Ecto neural progenitor cell (in vitro differentiated cells): ENCODE results near the gene AP1AR.

Source experiments
- DNase-seq: peaks from one replicate; pipeline ENCODE4 v3.0.0-alpha.2; 2018; ENCODE audit warnings: low spot score

The AP1AR gene

DNA sequence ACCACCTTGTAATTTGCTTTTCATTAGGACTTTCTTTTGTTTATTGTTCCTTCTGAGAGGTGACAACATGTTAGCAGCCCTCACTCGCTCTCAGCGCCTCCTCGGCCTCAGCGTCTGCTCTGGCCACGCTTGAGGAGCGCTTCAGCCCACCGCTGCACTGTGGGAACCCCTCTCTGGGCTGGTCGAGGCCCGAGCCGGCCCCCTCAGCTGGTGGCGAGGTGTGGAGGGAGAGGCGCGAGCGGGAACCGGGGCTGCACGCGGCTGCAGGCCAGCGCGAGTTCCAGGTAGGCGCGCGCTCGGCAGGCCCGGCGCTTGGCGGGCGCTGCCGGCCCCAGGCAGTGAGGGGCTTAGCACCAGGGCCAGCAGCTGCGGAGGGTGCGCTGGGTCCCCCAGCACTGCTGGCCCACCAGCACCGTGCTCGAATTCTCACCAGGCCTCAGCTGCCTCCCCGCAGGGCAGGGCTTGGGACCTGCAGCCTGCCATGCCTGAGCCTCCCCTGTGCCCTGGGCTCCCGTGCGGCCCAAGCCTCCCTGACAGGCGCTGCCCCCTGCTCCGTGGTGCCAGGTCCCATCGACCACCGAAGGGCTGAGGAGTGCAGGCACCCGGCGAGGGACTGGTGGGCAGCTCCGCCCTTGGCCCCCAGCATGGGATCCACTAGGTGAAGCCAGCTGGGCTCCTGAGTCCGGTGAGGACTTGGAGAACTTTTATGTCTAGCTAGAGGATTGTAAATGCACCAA, 9.2 kb upstream of the AP1AR start:
- no peak for DNase-seq

DNA sequence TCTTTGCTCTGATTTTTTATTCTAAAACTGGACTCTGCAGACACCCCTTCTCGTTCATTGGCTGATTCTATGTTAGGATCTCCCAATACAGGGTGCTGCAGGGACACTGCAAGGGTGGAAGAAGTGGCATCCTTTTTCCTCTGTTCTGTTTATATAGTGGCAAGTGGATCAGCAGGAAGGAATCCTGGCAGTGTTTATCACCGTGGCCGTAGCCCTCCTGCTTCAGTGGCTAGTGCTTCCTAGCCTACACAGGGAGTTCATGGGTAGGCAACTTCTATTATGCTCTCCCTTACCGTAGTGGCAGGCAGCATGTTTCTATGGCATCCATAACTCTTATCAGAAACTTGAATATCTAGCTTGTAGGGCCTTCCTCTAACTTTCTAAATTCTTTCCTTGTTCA, 6.4 kb upstream of the AP1AR start:
- no peak for DNase-seq

GRCh38 chr4:112230879-112231778, 458 bp upstream of the AP1AR start:
- DNase-seq: peak; percentile 98

DNA sequence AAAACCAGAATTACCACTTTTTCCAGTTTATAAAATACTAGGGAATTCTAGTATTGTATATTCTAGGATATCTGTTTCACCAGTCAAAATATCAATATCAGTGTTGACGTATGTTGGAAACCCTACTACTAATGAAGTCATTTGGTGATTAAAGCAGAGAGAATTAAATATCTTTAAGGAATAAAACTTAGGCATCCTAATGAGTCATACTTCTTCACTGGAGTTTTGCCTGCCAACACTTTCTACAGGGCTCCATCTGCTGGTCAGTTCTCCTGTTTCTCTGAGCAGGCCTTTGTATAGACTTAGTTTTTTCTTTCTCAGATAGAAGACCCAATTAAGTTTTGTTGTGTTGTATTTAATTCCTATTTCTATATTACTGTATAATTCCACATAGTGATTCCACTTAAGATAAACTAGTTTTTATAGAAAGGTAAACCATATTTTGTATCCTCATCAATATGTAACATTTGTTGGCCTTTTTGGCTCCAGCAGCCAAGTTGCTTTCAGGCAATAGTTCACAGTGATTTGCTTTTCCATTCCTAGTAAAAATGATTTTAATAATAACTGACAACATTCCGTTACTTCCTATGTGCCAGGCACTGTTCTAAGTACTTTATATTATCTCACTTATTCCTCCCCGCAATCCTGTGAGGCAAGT, 3.5 kb downstream of the AP1AR start:
- no peak for DNase-seq

GRCh38 chr4:112236040-112236439, 4.5 kb downstream of the AP1AR start:
- no peak for DNase-seq

GRCh38 chr4:112238833-112239232, 7.2 kb downstream of the AP1AR start:
- no peak for DNase-seq

GRCh38 chr4:112245383-112245782, 13.8 kb downstream of the AP1AR start:
- no peak for DNase-seq

GRCh38 chr4:112247021-112247420, 15.4 kb downstream of the AP1AR start:
- DNase-seq: no peak

- DNase-seq: no peak
Observed at GRCh38 chr4:112251019-112251643, 19.5 kb downstream of the AP1AR start.

- DNase-seq: no peak
Observed at GRCh38 chr4:112252234-112252633, 20.6 kb downstream of the AP1AR start.

- DNase-seq: no peak
Observed at GRCh38 chr4:112253382-112254000, 21.9 kb downstream of the AP1AR start.

DNA sequence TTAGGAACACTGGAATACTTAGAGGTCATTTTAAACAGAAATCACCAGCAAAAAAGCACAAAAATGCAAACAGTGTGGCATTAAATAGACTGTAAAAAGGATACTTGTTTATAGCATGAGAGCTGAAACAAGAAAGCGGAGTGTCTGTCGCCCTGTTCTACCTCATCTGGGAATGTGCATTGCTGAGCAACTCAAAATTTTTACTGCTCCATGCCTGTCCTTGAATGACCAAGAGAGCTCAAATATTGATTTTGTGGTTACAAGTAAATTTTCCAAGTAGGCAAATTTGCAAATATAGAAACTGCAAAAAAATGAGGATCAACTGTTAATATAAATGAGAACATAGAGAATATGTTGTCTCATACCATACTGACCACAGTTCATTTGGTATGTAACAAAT, 25.5 kb downstream of the AP1AR start:
- DNase-seq: no peak

DNA sequence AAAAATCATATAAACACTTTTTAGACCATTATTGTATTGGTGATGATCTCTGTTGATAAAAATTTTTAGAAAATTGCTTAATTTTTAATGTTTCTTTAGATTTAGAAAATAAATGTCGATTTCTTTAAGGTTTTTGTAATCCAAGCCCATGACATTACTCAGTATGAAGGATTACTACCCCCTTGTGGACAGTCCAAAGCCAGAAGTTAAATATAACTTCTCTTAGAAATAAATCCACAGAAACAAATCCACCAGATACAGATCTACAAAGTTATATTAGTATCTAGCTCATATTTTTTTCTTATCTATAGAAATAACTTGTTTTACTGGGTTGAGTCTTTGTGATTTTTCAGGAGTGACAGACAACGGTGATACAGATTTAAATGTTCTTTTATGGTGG, 35.2 kb downstream of the AP1AR start:
- no peak for DNase-seq

GRCh38 chr4:112270051-112270450, 38.5 kb downstream of the AP1AR start:
- no peak for DNase-seq

DNA sequence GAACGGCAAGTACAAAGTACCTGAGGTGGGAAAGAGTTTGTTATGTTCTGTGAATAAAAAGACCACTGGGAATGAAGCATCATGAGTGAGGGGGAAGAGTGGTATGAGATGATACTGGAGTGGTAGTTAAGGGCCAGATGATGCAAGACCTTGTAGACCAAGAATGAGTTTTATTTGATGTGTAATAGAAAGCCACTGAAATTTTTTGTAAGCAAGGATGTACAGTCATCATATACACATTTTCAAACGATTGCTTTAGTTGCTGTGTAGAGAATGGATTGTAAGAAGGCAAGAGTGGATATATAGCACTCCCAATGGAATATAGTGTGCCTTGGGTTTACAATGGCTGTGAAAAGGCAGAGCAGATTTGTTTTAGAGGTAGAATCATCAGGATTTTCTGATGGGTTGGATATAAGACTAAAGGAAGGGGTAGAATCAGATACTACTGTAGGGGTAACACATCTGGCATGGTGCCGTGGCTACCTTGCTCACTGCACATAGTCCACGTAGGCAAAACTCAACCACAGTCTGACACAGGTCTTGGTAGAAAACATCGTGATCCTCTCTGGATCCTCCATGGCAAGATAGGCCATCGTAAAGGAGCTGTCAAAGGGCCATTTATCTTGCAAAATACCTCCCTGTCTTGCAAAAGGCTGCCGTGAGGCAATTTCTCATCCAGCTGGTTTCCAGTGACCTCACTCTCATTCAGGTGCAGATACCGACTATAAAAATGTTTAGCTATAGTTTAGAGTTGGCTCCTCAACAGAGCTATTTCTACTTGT, 39.2 kb downstream of the AP1AR start:
- no peak for DNase-seq

GRCh38 chr4:112272292-112272691, 40.7 kb downstream of the AP1AR start:
- DNase-seq: no peak

DNA sequence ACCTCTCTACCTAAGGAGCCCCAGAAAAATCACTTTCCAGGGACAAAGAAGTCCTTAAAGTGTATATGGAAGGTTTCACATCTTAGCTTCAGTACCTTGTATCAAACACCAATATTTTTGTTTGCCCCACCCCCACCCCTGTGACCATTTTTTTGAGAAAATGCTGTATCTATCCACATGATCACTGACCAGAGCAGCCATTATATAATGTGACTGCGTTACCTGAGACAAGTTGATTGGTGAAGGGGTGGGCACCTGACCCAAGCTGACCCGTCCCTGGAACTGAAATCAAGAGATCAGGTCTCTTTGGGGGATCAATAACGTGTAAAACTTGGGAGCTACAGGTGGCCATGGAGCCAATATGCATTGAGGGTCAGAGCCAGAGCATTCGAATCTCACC, 43.4 kb downstream of the AP1AR start:
- DNase-seq: no peak

- DNase-seq: no peak
Observed at GRCh38 chr4:112276113-112276512, 44.5 kb downstream of the AP1AR start.

DNA sequence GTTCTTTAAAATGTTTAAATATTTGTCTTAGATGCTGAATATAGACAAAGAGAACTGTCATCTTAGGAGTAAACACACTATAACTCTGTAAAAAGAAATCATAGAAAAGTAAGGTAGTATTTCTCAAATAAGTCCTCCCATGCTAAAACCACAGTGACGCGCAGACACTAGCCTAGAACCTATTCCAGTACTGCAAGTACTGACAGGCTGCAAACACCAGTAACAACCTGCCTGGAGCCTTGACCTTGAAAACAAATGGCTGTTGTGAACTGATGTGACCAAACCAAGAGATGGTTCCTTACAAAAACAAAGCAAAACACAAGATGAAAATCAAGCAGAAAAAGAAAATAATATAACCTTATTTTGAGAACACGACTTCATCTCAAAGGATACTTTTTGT, 45.6 kb downstream of the AP1AR start:
- no peak for DNase-seq

GRCh38 chr4:112277705-112278448, 46.3 kb downstream of the AP1AR start:
- DNase-seq: no peak
